IPS-NIHi7 (cell line): ENCODE measurements around the gene CFAP52.
"Not testable (repeated sequence)": the region's sequence is repeated elsewhere in the genome, so short reads cannot be mapped to it uniquely, and the experiment has no call there.

Experiments
- DNase-seq: peaks from one replicate; pipeline ENCODE4 v3.0.0; 2012; ENCODE audit warnings: mixed read lengths; ENCODE audit errors: extremely low spot score

CFAP52 gene

DNA sequence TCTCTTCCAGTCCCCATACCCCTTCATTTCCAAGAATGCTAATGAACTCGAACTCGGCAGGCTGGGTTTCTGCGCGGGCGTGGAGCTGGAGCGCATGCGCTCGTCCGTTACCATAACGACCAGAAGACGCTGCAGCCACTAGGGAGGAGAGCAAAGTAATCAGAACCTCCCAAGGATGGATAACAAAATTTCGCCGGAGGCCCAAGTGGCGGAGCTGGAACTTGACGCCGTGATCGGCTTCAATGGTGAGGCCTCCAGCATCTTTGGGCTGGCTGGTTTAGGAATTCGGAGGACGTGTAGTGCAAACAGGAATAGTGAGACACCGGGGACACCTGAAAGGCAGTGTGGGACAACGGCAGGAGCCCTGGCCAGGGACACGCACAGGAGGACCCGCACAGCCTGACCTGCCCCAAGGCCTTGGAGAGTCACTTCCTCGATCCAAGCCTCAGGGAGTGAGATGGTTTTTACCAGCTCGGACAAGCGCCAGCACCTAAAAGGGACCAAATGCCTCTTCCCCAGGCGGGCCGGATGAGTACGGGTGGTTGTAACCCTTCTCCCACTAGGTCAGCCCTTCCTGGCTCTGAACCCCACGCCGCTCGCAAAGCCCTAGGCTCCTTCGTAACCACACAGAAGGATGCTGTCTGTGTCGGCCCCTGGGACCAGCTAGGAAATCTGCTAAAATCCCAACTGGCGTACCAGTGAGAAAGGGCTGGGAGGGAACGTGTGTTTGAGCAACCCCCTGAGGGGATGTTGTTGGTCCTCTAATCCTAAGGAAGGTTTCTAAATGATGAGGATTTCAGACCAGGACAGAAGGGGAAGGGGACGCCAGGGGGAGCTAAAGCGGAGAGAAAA is at the start of gene CFAP52:
CFAP52 (plus strand) TSS at position 122 of the 852 bp plus-strand sequence; CDS start at position 176, 54 bp downstream.
- DNase-seq: peak; percentile 90

- DNase-seq: no peak
These were observed 48.7 kb upstream of the CFAP52 start for GRCh38 chr17:9527788-9528187.

- no peak for DNase-seq
These were observed 47.3 kb upstream of the CFAP52 start for GRCh38 chr17:9529033-9529700.

- no peak for DNase-seq
These were observed 45.4 kb upstream of the CFAP52 start for GRCh38 chr17:9531034-9531433.

DNA sequence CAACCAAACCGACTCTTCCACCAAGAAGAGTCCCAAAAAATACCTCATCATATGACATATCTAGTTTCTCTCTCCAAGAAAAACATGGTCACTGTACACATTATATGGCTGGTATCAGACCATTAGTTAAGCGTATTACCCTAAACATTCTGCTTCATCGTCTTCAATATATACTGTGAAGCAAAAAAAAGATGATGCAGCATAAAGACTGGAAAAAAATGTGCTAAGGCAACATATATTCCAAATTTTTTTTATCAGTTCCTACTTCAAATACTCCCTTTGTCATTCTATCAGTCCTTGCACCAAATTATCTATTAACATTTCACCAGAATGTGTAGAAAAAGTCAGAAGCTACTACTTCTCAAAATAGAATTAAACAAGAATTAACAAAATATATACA is 43.7 kb upstream of the CFAP52 start:
- no peak for DNase-seq

DNA sequence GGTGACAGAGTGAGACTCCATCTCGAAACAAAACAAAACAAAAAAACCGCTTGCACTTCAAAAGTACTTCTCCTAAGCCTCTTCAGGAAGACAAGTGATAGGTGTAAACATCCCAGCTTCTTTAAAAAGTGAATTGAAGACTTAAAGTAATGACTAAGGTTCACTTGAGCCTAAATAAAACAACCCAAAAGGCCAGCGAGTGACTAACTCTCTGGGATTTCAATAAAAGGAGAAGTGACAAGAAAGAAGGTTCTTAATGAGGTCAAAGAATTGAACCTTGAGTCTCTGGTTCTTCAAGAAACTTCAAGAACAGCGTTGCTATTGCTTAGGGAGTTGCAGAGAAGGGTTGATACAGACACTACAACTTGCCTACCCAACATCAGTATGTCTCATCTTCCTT is 43.0 kb upstream of the CFAP52 start:
- no peak for DNase-seq

- no peak for DNase-seq
These were observed 40.4 kb upstream of the CFAP52 start for GRCh38 chr17:9536061-9536460.

DNA sequence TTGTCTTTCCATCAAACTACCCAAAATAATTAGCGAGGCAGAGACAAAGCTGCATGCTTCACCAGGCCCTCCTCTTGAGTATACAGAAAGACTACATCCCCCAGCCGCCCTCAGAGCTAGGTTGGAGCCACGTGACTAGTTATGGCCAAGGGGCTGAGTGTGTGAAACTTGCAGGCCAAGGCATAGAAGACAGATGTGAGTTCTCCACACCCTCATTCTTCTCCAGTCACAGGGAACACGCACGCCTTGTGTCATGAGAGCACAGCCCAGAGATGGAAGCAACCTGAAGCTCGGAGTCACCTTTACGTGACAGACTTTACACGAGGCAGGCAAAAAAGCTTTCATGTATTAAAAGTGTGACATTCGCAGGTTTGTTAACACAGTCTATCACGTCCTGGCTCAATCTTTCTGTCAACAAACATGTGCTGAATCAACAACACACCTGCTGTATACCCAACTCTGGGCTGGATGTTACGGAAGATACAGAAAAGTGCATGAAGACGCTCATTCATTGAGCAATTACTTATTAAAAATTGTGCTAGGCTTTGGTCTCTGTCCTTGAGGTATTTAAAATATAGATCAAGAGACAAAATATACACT is 39.2 kb upstream of the CFAP52 start:
- DNase-seq: no peak

- DNase-seq: no peak
These were observed 37.8 kb upstream of the CFAP52 start for GRCh38 chr17:9538626-9539025.

DNA sequence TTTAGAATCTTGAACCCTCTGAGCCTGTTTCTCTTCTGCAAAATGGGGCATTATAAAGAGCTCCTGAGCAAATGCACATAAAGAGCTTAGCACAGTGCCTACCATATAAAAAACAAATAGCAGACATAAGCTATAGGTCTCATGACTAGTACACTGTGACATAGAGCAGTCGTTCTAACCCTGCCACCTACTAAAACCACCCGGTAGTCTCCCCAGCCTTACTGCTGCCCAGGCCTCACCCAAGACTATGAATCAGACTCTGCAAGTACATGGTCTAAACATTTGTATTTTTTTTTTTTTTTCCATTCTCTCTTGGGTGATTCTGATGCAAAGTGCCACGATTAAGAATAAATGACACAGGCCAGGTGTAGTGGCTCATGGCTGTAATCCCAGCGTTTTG is 34.7 kb upstream of the CFAP52 start:
- DNase-seq: no peak

GRCh38 chr17:9544221-9544620 is 32.2 kb upstream of the CFAP52 start:
- peak; percentile 10 for DNase-seq

- no peak for DNase-seq
These were observed 27.2 kb upstream of the CFAP52 start for GRCh38 chr17:9549215-9549614.

- DNase-seq: no peak
These were observed 23.3 kb upstream of the CFAP52 start for GRCh38 chr17:9553181-9553580.

- DNase-seq: no peak
These were observed 22.8 kb upstream of the CFAP52 start for GRCh38 chr17:9553596-9553995.

DNA sequence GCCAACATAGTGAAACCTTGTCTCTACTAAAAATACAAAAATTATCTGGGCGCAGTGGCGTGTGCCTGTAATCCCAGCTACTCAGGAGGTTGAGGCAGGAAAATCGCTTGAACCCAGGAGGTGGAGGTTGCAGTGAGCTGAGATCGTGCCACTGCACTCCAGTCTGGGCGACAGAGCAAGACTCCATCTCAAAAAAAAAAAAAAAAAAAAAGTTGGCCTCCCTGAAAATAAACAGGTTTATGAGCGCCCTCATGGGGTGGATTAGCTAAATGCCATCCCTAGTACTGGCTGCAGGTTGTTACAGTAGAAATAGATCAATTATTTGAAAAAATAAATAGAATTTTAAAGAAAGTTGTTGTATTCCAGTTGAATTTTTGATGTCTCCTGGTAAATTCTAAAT is 21.7 kb upstream of the CFAP52 start:
- DNase-seq: peak; percentile 52

- DNase-seq: no peak
These were observed 19.2 kb upstream of the CFAP52 start for GRCh38 chr17:9557161-9557755.

- DNase-seq: no peak
These were observed 18.6 kb upstream of the CFAP52 start for GRCh38 chr17:9557857-9558256.

GRCh38 chr17:9564104-9564503 is 12.3 kb upstream of the CFAP52 start:
- DNase-seq: no peak

- no peak for DNase-seq
These were observed 10.4 kb upstream of the CFAP52 start for GRCh38 chr17:9566067-9566466.

DNA sequence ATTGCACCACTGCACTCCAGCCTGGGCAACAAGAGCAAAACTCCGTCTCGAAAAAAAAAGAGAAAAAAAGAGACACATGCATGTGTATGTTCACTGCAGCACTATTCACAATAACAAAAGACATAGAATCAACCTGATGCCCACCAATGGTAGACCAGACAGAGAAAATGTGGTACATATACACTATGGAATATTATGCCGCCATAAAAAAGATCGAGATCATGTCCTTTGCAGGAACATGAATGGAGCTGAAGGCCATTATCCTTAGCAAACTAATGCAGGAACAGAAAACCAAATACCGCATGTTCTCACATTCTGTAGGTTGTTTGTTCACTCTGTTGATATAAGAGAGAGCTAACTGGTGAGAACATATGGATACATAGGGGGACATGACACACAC is 9.7 kb upstream of the CFAP52 start:
- DNase-seq: not testable (repeated sequence)

- no peak for DNase-seq
These were observed 8.4 kb upstream of the CFAP52 start for GRCh38 chr17:9568004-9568403.

DNA sequence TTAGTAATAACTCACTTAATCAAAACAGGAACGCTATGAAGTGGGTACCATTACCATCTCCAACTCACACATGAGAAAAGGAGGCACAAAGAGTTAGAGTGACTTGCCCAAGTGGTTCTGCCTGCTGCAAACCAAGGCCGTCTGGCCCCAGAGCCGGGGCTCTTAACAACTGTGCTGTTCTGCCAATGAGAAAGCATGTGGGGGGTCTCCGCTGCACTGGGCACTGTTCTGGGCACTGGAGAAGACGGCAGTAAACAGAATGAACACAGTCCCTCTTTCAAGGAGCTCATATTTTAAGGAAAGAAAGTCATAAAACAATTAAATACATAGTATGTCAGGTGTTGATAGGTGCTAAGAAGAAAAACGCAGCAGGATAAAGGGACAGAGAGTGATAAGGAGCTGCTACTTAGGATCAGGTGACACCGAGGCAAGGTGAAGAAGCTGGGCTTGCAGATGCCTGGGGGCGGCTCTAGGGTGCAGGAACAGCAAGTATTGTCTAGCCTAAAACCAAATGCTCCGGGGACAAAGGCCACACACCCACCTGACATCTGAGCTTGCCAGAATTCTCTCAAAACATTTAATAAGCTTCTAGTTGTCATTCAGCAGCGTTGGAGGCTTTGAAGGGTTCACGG is 7.4 kb upstream of the CFAP52 start:
- no peak for DNase-seq
